Suprapubic skin (tissue), 4 donors: Measurements from ENCODE around the gene CRTAC1.

Experiments used
- EP300 ChIP-seq: sonication (generic); formaldehyde crosslinking; IDR thresholded peaks from one replicate; pipeline ENCODE4 v1.6.1; 2017; ENCODE audit warnings: antibody characterized with exemption
- POLR2A ChIP-seq, 2 donors: fragments of 450-650 bp; IDR thresholded peaks; one replicate each; pipeline ENCODE4 v1.6.1; 2017; ENCODE audit warnings: antibody characterized with exemption in 2 of 2, mild to moderate bottlenecking in 2 of 2, moderate library complexity in 2 of 2
- POLR2AphosphoS5 ChIP-seq, 3 donors: sonication (generic); formaldehyde crosslinking; IDR thresholded peaks; one replicate each; pipeline ENCODE4 v1.6.1; 2017; ENCODE audit warnings: antibody characterized with exemption in 3 of 3
- TF ChIP-seq, protein P1 (sequence below), 2 donors: fragments of 200-600 bp in 1 of 2; fragments of 450-650 bp in 1 of 2; sonication (generic) in 1 of 2; IDR thresholded peaks; one replicate each; pipeline ENCODE4 v1.5.1; 2016 to 2019; ENCODE audit warnings: antibody characterized with exemption in 2 of 2, mild to moderate bottlenecking in 1 of 2, moderate library complexity in 1 of 2

GRCh38 chr10:98020784-98021183 is 9.6 kb downstream of the CRTAC1 start:
- TF ChIP-seq, protein P1, sequence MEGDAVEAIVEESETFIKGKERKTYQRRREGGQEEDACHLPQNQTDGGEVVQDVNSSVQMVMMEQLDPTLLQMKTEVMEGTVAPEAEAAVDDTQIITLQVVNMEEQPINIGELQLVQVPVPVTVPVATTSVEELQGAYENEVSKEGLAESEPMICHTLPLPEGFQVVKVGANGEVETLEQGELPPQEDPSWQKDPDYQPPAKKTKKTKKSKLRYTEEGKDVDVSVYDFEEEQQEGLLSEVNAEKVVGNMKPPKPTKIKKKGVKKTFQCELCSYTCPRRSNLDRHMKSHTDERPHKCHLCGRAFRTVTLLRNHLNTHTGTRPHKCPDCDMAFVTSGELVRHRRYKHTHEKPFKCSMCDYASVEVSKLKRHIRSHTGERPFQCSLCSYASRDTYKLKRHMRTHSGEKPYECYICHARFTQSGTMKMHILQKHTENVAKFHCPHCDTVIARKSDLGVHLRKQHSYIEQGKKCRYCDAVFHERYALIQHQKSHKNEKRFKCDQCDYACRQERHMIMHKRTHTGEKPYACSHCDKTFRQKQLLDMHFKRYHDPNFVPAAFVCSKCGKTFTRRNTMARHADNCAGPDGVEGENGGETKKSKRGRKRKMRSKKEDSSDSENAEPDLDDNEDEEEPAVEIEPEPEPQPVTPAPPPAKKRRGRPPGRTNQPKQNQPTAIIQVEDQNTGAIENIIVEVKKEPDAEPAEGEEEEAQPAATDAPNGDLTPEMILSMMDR (IDR thresholded peaks at IDR 0.05): no peak
- TF ChIP-seq POLR2AphosphoS5 (IDR thresholded peaks at IDR 0.05) (no peak), EP300 (no peak), POLR2A (IDR thresholded peaks at IDR 0.05) (no peak)
